Gastroesophageal sphincter (tissue), 3 donors: Measurements from ENCODE around the gene AKAP6.

Source experiments
- EP300 ChIP-seq: sonication (generic); formaldehyde crosslinking; IDR thresholded peaks from one replicate; pipeline ENCODE4 v1.6.1; 2017; ENCODE audit warnings: antibody characterized with exemption, mild to moderate bottlenecking
- POLR2AphosphoS5 ChIP-seq: sonication (generic); formaldehyde crosslinking; IDR thresholded peaks from one replicate; pipeline ENCODE4 v1.6.1; 2017; ENCODE audit warnings: antibody characterized with exemption
- TF ChIP-seq, protein P1 (sequence below), 4 experiments: fragments of 200-600 bp in 2 of 4; fragments of 450-650 bp in 2 of 4; sonication (generic) in 1 of 4; IDR thresholded peaks; one replicate each; pipeline ENCODE4 v1.5.1; 2017 to 2019; ENCODE audit warnings: antibody characterized with exemption in 4 of 4, mild to moderate bottlenecking in 2 of 4, moderate library complexity in 2 of 4

DNA sequence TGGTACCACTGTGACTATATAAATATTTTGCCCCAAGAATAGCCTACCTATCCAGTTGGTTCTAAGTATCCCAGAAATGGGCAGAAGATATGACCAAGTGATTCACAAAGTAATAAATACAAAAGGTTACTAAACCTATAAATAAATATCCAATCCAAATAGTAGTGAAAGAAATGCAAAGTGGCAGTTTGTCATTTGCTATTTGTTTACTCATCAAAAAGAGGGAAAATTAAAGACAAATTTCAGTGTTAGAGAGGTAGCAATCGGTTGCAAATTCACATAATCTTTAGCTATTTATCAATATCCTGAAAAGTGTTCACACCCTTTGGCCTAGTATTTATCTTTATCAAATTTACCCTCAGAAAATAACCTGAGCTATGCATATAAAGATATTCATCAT, 473.2 kb downstream of the AKAP6 start:
- TF ChIP-seq, protein P1, sequence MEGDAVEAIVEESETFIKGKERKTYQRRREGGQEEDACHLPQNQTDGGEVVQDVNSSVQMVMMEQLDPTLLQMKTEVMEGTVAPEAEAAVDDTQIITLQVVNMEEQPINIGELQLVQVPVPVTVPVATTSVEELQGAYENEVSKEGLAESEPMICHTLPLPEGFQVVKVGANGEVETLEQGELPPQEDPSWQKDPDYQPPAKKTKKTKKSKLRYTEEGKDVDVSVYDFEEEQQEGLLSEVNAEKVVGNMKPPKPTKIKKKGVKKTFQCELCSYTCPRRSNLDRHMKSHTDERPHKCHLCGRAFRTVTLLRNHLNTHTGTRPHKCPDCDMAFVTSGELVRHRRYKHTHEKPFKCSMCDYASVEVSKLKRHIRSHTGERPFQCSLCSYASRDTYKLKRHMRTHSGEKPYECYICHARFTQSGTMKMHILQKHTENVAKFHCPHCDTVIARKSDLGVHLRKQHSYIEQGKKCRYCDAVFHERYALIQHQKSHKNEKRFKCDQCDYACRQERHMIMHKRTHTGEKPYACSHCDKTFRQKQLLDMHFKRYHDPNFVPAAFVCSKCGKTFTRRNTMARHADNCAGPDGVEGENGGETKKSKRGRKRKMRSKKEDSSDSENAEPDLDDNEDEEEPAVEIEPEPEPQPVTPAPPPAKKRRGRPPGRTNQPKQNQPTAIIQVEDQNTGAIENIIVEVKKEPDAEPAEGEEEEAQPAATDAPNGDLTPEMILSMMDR (IDR thresholded peaks at IDR 0.05), result no peak
- no peak for TF ChIP-seq EP300
- no peak for TF ChIP-seq POLR2AphosphoS5
